ENCODE results near the gene HNRNPA1.

DNA sequence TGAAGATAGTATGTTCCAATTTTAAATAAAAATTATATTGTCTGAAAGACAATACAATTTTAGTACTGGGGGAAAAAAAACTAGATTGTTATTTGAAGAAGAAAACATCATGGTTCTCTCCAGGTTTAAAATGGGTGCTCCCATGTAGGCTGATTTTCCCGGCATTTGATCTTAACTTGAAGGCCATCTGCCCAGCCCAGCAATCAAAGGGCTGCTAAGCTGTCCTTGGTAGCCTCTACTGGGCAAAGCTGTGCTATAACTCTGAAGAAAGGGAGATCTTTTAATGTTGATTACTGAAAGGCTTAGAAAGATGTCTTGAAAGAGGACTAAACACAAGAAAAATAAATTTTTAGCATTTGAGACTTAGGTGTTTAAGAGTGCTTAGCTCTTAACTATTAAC lies 42.0 kb upstream of the HNRNPA1 start:
- TF ChIP-seq, protein P1, sequence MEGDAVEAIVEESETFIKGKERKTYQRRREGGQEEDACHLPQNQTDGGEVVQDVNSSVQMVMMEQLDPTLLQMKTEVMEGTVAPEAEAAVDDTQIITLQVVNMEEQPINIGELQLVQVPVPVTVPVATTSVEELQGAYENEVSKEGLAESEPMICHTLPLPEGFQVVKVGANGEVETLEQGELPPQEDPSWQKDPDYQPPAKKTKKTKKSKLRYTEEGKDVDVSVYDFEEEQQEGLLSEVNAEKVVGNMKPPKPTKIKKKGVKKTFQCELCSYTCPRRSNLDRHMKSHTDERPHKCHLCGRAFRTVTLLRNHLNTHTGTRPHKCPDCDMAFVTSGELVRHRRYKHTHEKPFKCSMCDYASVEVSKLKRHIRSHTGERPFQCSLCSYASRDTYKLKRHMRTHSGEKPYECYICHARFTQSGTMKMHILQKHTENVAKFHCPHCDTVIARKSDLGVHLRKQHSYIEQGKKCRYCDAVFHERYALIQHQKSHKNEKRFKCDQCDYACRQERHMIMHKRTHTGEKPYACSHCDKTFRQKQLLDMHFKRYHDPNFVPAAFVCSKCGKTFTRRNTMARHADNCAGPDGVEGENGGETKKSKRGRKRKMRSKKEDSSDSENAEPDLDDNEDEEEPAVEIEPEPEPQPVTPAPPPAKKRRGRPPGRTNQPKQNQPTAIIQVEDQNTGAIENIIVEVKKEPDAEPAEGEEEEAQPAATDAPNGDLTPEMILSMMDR (IDR thresholded peaks at IDR 0.05): no peak
- TF ChIP-seq EZH2 (IDR thresholded peaks at IDR 0.05; ENCODE audit: borderline replicate concordance, insufficient read depth, low read depth, low read length, poor library complexity, severe bottlenecking): no peak
